HEK293 (cell line): ENCODE data around the gene COL8A1.
A peak's percentile ranks its signal among the peaks of the same experiment; 100 is the strongest.

Experiments
- CTCF ChIA-PET: fragments of 350-600 bp; formaldehyde crosslinking; extraction: SDS; loops from one replicate; lab custom pipeline; 2021; ENCODE audit warnings: antibody characterized with exemption; lab: Yijun Ruan, JAX
- POLR2A ChIA-PET: fragments of 300-600 bp; formaldehyde crosslinking; extraction: SDS; loops from one replicate; lab custom pipeline; 2020; ENCODE audit warnings: antibody characterized with exemption, inconsistent platforms; lab: Yijun Ruan, JAX
- H3K27ac ChIP-seq: fragments of 200-500 bp; sonication (Bioruptor generic); 2 replicates; pipeline ENCODE4 v1.5.1; 2014; ENCODE audit warnings: low read depth, low read length, control low read depth, inconsistent platforms; ENCODE audit errors: extremely low read depth
- H3K36me3 ChIP-seq, 2 experiments: fragments of 200-500 bp in 1 of 2; sonication (Bioruptor generic) in 1 of 2; 1 replicate in 1 of 2; 2 replicates in 1 of 2; pipeline ENCODE4 v1.5.1; 2014 to 2017; ENCODE audit warnings: inconsistent platforms in 2 of 2, low read length in 2 of 2; ENCODE audit not compliant: control insufficient read depth in 2 of 2, insufficient read depth in 1 of 2
- H3K4me1 ChIP-seq: fragments of 200-500 bp; sonication (Bioruptor generic); 2 replicates; pipeline ENCODE4 v1.5.1; 2014; ENCODE audit warnings: mild to moderate bottlenecking, low read length, inconsistent platforms; ENCODE audit not compliant: control insufficient read depth, insufficient read depth
- H3K4me3 ChIP-seq: 2 replicates; pipeline ENCODE4 v1.5.1; 2011; ENCODE audit warnings: low read depth, mild to moderate bottlenecking, control low read depth, low read length, moderate library complexity
- H3K9me3 ChIP-seq: fragments of 200-500 bp; sonication (Bioruptor generic); 2 replicates; pipeline ENCODE4 v1.5.1; 2014; ENCODE audit warnings: low read depth, low read length, inconsistent platforms; ENCODE audit not compliant: control insufficient read depth, insufficient read depth
- CTCF ChIP-seq: fragments of 450-650 bp; formaldehyde crosslinking; IDR thresholded peaks from 2 replicates; pipeline ENCODE4 v1.5.1; 2016; ENCODE audit warnings: missing biosample characterization, missing genetic modification characterization
- GFI1B ChIP-seq: fragments of 450-650 bp; formaldehyde crosslinking; IDR thresholded peaks from 2 replicates; pipeline ENCODE4 v1.5.1; 2016; ENCODE audit warnings: missing biosample characterization, missing genetic modification characterization
- KLF10 ChIP-seq: fragments of 450-650 bp; IDR thresholded peaks from 2 replicates; pipeline ENCODE4 v1.5.1; 2018; ENCODE audit warnings: missing biosample characterization, mild to moderate bottlenecking, missing genetic modification characterization
- MYNN ChIP-seq: fragments of 450-650 bp; formaldehyde crosslinking; IDR thresholded peaks from 2 replicates; pipeline ENCODE4 v1.5.1; 2016; ENCODE audit warnings: missing biosample characterization, missing genetic modification characterization, borderline replicate concordance
- PRDM6 ChIP-seq: fragments of 450-650 bp; formaldehyde crosslinking; IDR thresholded peaks from 2 replicates; pipeline ENCODE4 v1.5.1; 2017; ENCODE audit warnings: missing biosample characterization, missing genetic modification characterization
- SCRT2 ChIP-seq: fragments of 450-650 bp; formaldehyde crosslinking; IDR thresholded peaks from 2 replicates; pipeline ENCODE4 v1.5.1; 2016; ENCODE audit warnings: missing biosample characterization, missing genetic modification characterization
- TRIM28 ChIP-seq: IDR thresholded peaks from 2 replicates; pipeline ENCODE4 v1.6.1; 2011; ENCODE audit warnings: low read length, control low read depth, borderline replicate concordance
- ZBTB17 ChIP-seq: fragments of 450-650 bp; formaldehyde crosslinking; IDR thresholded peaks from 2 replicates; pipeline ENCODE4 v1.5.1; 2016; ENCODE audit warnings: missing biosample characterization, missing genetic modification characterization
- ZBTB20 ChIP-seq: fragments of 450-650 bp; formaldehyde crosslinking; IDR thresholded peaks from 2 replicates; pipeline ENCODE4 v1.5.1; 2016; ENCODE audit warnings: missing biosample characterization, missing genetic modification characterization
- ZFP69B ChIP-seq: fragments of 450-650 bp; formaldehyde crosslinking; IDR thresholded peaks from 2 replicates; pipeline ENCODE4 v1.5.1; 2016; ENCODE audit warnings: missing biosample characterization, missing genetic modification characterization
- ZNF23 ChIP-seq: fragments of 450-650 bp; formaldehyde crosslinking; IDR thresholded peaks from 2 replicates; pipeline ENCODE4 v1.5.1; 2016; ENCODE audit warnings: missing biosample characterization, missing genetic modification characterization, borderline replicate concordance
- ZNF311 ChIP-seq: fragments of 450-650 bp; formaldehyde crosslinking; IDR thresholded peaks from 2 replicates; pipeline ENCODE4 v1.5.1; 2017; ENCODE audit warnings: missing biosample characterization, missing genetic modification characterization, borderline replicate concordance
- ZNF48 ChIP-seq: fragments of 450-650 bp; formaldehyde crosslinking; IDR thresholded peaks from 2 replicates; pipeline ENCODE4 v1.5.1; 2016; ENCODE audit warnings: missing biosample characterization, missing genetic modification characterization
- ZNF654 ChIP-seq: fragments of 450-650 bp; formaldehyde crosslinking; IDR thresholded peaks from 2 replicates; pipeline ENCODE4 v1.5.1; 2016; ENCODE audit warnings: low read depth, missing biosample characterization, missing genetic modification characterization
- ZNF660 ChIP-seq: fragments of 450-650 bp; IDR thresholded peaks from 2 replicates; pipeline ENCODE4 v1.5.1; 2018; ENCODE audit warnings: missing biosample characterization, mild to moderate bottlenecking, missing genetic modification characterization
- ZNF664 ChIP-seq: fragments of 450-650 bp; formaldehyde crosslinking; IDR thresholded peaks from 2 replicates; pipeline ENCODE4 v1.5.1; 2016; ENCODE audit warnings: missing biosample characterization, missing genetic modification characterization
- ZNF843 ChIP-seq: fragments of 450-650 bp; formaldehyde crosslinking; IDR thresholded peaks from 2 replicates; pipeline ENCODE4 v1.5.1; 2016; ENCODE audit warnings: missing biosample characterization, missing genetic modification characterization
- ZXDB ChIP-seq: fragments of 450-650 bp; formaldehyde crosslinking; IDR thresholded peaks from 2 replicates; pipeline ENCODE4 v1.5.1; 2016; ENCODE audit warnings: missing biosample characterization, missing genetic modification characterization
- TF ChIP-seq, protein P1 (sequence below): fragments of 450-650 bp; formaldehyde crosslinking; IDR thresholded peaks from 2 replicates; pipeline ENCODE4 v1.5.1; 2016; ENCODE audit warnings: missing biosample characterization, missing genetic modification characterization
- TF ChIP-seq, protein P2 (sequence below): fragments of 450-650 bp; formaldehyde crosslinking; IDR thresholded peaks from 2 replicates; pipeline ENCODE4 v1.5.1; 2017; ENCODE audit warnings: missing biosample characterization, missing genetic modification characterization
- TF ChIP-seq, protein P3 (sequence below): fragments of 450-650 bp; formaldehyde crosslinking; IDR thresholded peaks from 2 replicates; pipeline ENCODE4 v1.5.1; 2016; ENCODE audit warnings: missing biosample characterization, missing genetic modification characterization
- TF ChIP-seq, protein P4 (sequence below): fragments of 450-650 bp; formaldehyde crosslinking; IDR thresholded peaks from 2 replicates; pipeline ENCODE4 v1.5.1; 2016; ENCODE audit warnings: missing biosample characterization, missing genetic modification characterization, low read depth

The COL8A1 gene

DNA sequence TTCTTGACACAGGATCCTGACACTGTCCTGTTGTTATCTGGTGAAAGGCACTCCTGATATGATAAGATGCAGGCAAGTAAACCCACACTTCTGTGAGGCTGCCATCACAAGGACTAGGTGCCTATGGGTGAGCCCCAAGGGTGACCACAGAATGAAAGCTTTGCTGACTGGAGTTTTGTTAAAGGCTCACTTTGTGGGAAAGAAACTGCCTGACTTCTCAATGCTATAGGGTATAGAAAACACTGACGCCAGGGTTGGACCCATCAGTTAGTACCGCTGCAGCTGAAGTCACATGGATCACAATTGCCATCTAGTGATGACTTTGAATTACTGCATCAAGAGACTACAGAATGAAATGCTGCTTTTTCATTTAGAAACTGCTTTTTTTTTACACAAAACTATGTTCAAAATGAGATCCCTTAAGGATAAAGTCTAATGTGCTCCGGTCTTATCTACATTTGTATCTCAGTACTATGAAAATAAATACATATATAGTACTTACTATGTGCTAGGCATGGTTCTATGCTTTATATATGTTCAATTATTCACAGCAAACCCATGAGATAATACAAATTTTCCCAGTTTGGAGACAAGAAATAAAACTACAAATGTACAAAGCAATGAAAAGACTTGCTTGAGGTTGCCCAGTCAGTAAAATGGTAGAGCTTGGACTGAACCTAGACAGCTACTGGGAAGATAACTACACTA lies 115.0 kb downstream of the COL8A1 start:
- TF ChIP-seq ZBTB17 (tag by site-specific recombination) (no peak), GFI1B (tag by site-specific recombination) (no peak), CTCF (0 out of 2 replicates have a peak, but pooled peaks have one; percentile 37), TRIM28 (no peak), ZNF660 (tag by site-specific recombination) (0 out of 2 replicates have a peak, but pooled peaks have one; percentile 39), ZNF654 (tag by site-specific recombination) (peak; percentile 87), ZNF48 (tag by site-specific recombination) (no peak), KLF10 (tag by site-specific recombination) (no peak), ZBTB20 (peak; percentile 77), ZNF311 (no peak), ZXDB (tag by site-specific recombination) (no peak), ZNF664 (tag by site-specific recombination) (no peak)
- TF ChIP-seq, protein P1, sequence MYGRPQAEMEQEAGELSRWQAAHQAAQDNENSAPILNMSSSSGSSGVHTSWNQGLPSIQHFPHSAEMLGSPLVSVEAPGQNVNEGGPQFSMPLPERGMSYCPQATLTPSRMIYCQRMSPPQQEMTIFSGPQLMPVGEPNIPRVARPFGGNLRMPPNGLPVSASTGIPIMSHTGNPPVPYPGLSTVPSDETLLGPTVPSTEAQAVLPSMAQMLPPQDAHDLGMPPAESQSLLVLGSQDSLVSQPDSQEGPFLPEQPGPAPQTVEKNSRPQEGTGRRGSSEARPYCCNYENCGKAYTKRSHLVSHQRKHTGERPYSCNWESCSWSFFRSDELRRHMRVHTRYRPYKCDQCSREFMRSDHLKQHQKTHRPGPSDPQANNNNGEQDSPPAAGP (tag by site-specific recombination) = no peak
- TF ChIP-seq, protein P2, sequence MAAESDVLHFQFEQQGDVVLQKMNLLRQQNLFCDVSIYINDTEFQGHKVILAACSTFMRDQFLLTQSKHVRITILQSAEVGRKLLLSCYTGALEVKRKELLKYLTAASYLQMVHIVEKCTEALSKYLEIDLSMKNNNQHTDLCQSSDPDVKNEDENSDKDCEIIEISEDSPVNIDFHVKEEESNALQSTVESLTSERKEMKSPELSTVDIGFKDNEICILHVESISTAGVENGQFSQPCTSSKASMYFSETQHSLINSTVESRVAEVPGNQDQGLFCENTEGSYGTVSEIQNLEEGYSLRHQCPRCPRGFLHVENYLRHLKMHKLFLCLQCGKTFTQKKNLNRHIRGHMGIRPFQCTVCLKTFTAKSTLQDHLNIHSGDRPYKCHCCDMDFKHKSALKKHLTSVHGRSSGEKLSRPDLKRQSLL (tag by site-specific recombination) = no peak
- H3K36me3 ChIP-seq = no peaks in the 10 kb centered on the region
- CTCF ChIA-PET = interaction anchor here (0.5 to 4.3 kb wide), 27 partner anchors 8 to 1435 kb away, joined by 3 to 16 read pairs (median 3); no protein-coding TSS in a partner anchor
- POLR2A ChIA-PET = no interaction called here
- no peaks in the 10 kb centered on the region; the same call in 1 of the 2 replicates for H3K4me1 ChIP-seq
- no peaks in the 10 kb centered on the region for H3K9me3 ChIP-seq
- no peak overlapping the region for H3K4me3 ChIP-seq
- H3K27ac ChIP-seq = no peak overlapping the region

GRCh38 chr3:99755831-99756230 lies 117.4 kb downstream of the COL8A1 start:
- no peak for TF ChIP-seq ZNF23 (tag by site-specific recombination)
- TF ChIP-seq SCRT2 (tag by site-specific recombination) = 0 out of 2 replicates have a peak, but pooled peaks have one; percentile 25
- Histone ChIP-seq H3K9me3 (no peaks in the 10 kb centered on the region), H3K36me3 (no peaks in the 10 kb centered on the region), H3K4me3 (no peak overlapping the region), H3K27ac (no peak overlapping the region), H3K4me1 (no peaks in the 10 kb centered on the region; the same call in 1 of the 2 replicates)
- ChIA-PET CTCF (interaction anchor here (0.9 to 4.3 kb wide), 2 partner anchors 10 to 796 kb away, joined by 3 to 16 read pairs; no protein-coding TSS in a partner anchor), POLR2A (no interaction called here)

DNA sequence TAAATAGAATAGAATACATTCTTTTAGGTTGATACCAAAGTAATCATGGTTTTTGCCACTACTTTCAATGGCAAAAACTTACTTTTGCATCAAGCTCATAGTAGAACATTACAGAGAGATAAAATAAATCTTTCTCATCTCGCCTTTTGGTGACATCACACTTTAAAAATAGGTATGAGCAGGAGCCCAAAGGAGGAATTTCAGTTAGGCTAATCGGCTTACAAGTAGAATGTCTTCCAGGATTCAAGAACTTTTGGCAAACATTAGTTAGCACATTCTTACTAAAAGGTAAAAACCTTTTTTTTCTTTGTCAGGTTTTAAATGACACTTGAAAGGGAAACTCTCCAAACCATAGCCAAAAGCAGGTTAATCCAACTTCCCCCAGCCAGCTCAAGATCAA lies 119.6 kb downstream of the COL8A1 start:
- CTCF ChIA-PET = interaction anchor here (1.0 to 1.4 kb wide), 3 partner anchors 16 to 585 kb away, joined by 3 read pairs; no protein-coding TSS in a partner anchor
- POLR2A ChIA-PET = no interaction called here
- Histone ChIP-seq H3K4me3 (no peak overlapping the region), H3K4me1 (no peaks in the 10 kb centered on the region; the same call in 1 of the 2 replicates), H3K9me3 (no peaks in the 10 kb centered on the region), H3K36me3 (no peaks in the 10 kb centered on the region), H3K27ac (no peak overlapping the region)
- TF ChIP-seq MYNN (tag by site-specific recombination) (no peak), ZNF843 (no peak), ZFP69B (tag by site-specific recombination) (no peak), PRDM6 (tag by site-specific recombination) (no peak)
- TF ChIP-seq, protein P3, sequence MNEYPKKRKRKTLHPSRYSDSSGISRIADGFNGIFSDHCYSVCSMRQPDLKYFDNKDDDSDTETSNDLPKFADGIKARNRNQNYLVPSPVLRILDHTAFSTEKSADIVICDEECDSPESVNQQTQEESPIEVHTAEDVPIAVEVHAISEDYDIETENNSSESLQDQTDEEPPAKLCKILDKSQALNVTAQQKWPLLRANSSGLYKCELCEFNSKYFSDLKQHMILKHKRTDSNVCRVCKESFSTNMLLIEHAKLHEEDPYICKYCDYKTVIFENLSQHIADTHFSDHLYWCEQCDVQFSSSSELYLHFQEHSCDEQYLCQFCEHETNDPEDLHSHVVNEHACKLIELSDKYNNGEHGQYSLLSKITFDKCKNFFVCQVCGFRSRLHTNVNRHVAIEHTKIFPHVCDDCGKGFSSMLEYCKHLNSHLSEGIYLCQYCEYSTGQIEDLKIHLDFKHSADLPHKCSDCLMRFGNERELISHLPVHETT = no peak
- TF ChIP-seq, protein P4, sequence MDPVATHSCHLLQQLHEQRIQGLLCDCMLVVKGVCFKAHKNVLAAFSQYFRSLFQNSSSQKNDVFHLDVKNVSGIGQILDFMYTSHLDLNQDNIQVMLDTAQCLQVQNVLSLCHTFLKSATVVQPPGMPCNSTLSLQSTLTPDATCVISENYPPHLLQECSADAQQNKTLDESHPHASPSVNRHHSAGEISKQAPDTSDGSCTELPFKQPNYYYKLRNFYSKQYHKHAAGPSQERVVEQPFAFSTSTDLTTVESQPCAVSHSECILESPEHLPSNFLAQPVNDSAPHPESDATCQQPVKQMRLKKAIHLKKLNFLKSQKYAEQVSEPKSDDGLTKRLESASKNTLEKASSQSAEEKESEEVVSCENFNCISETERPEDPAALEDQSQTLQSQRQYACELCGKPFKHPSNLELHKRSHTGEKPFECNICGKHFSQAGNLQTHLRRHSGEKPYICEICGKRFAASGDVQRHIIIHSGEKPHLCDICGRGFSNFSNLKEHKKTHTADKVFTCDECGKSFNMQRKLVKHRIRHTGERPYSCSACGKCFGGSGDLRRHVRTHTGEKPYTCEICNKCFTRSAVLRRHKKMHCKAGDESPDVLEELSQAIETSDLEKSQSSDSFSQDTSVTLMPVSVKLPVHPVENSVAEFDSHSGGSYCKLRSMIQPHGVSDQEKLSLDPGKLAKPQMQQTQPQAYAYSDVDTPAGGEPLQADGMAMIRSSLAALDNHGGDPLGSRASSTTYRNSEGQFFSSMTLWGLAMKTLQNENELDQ (tag by site-specific recombination) = no peak
